Measurements from ENCODE around the gene CDADC1.

Gene CDADC1

DNA sequence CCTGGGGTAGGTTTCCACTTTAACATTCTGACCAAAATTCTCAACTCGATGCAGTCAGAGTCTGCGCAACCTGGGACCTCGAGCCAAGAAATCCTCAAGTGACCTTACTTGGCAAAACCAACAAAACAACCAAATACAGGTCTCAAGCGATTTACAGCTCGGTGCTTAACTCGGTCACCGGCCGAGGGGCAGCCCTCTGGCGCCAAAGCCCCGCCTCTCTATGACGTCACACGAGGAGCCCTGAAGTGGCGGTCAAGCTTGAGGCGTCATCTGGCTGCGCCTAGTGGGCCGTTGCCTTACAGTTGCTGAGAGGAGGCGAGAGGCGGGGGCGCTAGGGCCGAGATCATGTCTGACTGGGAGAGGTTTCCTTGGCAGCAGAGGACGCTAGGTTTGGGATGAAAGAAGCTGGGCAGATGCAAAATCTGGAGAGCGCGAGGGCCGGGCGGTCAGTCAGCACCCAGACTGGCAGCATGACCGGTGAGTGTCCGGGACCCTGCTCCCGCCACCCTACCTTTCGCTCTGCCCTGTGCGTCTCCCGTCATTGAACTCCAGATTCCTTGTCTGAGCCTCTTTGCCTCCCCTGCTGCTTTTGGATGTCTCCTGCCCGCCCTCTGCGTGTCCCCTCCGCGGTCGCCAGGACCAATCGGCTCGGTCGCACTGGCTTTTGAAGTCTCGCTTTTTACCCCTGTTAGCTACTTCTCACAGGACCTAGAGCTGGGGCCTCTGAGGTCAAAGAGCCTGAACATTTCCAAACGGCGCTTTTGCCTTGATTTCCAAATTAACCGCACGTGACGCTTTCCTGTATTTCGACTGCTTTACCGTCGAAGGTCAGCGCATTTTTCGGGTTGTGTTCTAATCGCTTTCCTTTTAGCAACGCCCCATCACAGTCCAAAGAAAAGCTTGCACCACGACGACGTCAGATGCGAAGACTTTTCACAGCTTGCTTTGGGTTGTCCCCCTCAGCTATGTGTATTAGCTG, at the start of gene CDADC1:
Gene CDADC1, plus strand, starts transcription at position 283 of the 979 bp plus-strand sequence. Its CDS starts 113 bp downstream, at position 396.
- no peak for TF ChIP-seq CTCF (IDR thresholded peaks at IDR 0.05; ENCODE audit: low read depth, low read length)
- peak within 1 kb of the TSS; percentile 95 to 97 for H3K4me3 ChIP-seq (replicated peaks in 1 of 2; ENCODE audit: low read depth in 2 of 2, low read length in 2 of 2)
- DNase-seq (ENCODE audit: low read depth in 2 of 2), result peak; percentile 96 to 97

- TF ChIP-seq CTCF (IDR thresholded peaks at IDR 0.05; ENCODE audit: low read depth, low read length), result no peak
- DNase-seq (ENCODE audit: low read depth in 2 of 2), result no peak
- no peak overlapping the region for H3K4me3 ChIP-seq (replicated peaks in 1 of 2; ENCODE audit: low read depth in 2 of 2, low read length in 2 of 2)
Observed at GRCh38 chr13:49206641-49207040, 41.1 kb upstream of the CDADC1 start.

DNA sequence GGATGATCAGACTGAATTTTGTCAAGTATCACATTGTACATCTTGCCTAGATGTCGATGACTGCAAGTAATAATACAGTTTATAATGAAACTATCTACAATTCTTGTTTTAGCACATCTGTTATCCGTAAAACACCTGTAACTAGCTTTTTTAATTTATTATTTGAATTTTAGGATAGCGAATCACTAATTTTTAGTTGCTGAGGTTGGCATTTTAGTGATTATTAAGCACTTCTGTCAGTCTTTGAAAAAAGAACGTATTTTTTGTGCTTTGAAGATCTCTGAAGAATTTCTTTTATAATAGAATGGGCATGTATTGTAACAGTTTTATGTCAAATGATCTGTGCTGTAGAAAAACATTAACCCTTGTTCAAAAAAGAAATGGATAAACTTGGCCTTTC, 39.1 kb upstream of the CDADC1 start:
- H3K4me3 ChIP-seq (replicated peaks in 1 of 2; ENCODE audit: low read depth in 2 of 2, low read length in 2 of 2), result no peak overlapping the region
- no peak for DNase-seq (ENCODE audit: low read depth in 2 of 2)
- no peak for TF ChIP-seq CTCF (IDR thresholded peaks at IDR 0.05; ENCODE audit: low read depth, low read length)

DNA sequence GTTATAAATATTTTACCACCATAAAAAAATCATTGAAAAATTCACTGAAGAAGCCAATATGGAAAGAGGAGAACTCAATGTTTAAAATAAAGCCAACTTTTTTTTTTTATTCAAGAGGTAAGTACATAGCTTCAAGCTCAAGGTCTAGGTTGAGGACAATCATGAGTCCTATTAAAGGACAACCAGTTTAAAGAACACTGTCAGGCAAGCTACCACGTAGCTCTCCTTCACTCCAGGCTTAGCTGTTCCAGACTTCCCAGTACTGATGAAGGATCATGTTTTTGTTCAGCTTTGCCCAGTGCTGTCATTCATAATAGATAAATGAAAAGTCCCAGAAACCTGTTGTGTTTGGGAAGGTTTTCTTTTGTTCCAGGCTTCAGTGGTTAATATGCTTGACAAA, 37.6 kb upstream of the CDADC1 start:
- H3K4me3 ChIP-seq (replicated peaks in 1 of 2; ENCODE audit: low read depth in 2 of 2, low read length in 2 of 2), result no peak overlapping the region
- TF ChIP-seq CTCF (IDR thresholded peaks at IDR 0.05; ENCODE audit: low read depth, low read length), result no peak
- DNase-seq (ENCODE audit: low read depth in 2 of 2), result no peak

DNA sequence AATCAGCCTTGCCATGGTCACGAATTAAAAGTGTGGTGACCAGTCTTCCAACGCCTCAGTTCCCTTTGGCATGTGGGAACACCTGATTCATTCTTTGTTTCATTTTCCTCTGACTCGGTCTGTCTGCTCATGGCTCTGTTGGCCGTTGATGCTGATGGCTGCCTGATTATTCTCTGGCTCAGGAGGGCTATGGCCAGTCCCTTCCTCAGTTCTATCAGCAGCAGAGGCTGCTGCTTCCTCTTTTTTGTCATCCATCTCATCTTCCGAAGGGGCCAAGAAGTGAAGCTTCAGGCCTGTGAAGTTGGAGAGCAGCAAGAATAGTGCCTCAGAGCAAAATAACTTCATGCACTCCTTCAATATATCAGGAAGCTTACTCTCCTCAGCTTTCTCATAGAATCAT, 37.1 kb upstream of the CDADC1 start:
- H3K4me3 ChIP-seq (replicated peaks in 1 of 2; ENCODE audit: low read depth in 2 of 2, low read length in 2 of 2), result no peak overlapping the region
- no peak for DNase-seq (ENCODE audit: low read depth in 2 of 2)
- TF ChIP-seq CTCF (IDR thresholded peaks at IDR 0.05; ENCODE audit: low read depth, low read length), result no peak

- no peak for TF ChIP-seq CTCF (IDR thresholded peaks at IDR 0.05; ENCODE audit: low read depth, low read length)
Observed at GRCh38 chr13:49213539-49213938, 34.2 kb upstream of the CDADC1 start.

More at GRCh38 chr13:49213539-49213938, 34.2 kb upstream of the CDADC1 start:
- DNase-seq (ENCODE audit: low read depth in 2 of 2), result no peak
- no peak overlapping the region for H3K4me3 ChIP-seq (replicated peaks in 1 of 2; ENCODE audit: low read depth in 2 of 2, low read length in 2 of 2)

All from cardiac fibroblast (primary cell).